Ascending aorta (tissue), 2 donors: ENCODE results near the gene LTV1. TPM values are rescaled to one million over a fixed set of nuclear protein-coding genes. Genes with fewer than 3 reads are reported as not detected.

Experiments used
- DNase-seq, 2 donors: peaks; one replicate each; pipeline ENCODE4 v3.0.0-alpha.2; 2019; ENCODE audit warnings: low spot score in 2 of 2
- H3K27ac ChIP-seq, 2 donors: fragments of 200-600 bp; sonication (generic); one replicate each; pipeline ENCODE4 v1.5.1; 2016 to 2017; ENCODE audit warnings: mild to moderate bottlenecking in 1 of 2
- H3K27me3 ChIP-seq: fragments of 200-600 bp; sonication (generic); one replicate; pipeline ENCODE4 v1.5.1; 2017
- H3K36me3 ChIP-seq, 2 donors: fragments of 200-600 bp; sonication (generic); one replicate each; pipeline ENCODE4 v1.5.1; 2016
- H3K4me1 ChIP-seq, 2 donors: fragments of 200-600 bp; sonication (generic); one replicate each; pipeline ENCODE4 v1.5.1; 2016 to 2017; ENCODE audit warnings: mild to moderate bottlenecking in 1 of 2
- H3K4me3 ChIP-seq, 2 donors: fragments of 200-600 bp; sonication (generic); one replicate each; pipeline ENCODE4 v1.5.1; 2016 to 2017; ENCODE audit warnings: mild to moderate bottlenecking in 1 of 2
- H3K9me3 ChIP-seq, 2 donors: fragments of 200-600 bp; sonication (generic); one replicate each; pipeline ENCODE4 v1.5.1; 2016
- intact Hi-C: fragments of 100-400 bp; cut with DNase I; formaldehyde crosslinking; loops from one replicate; pipeline ENCODE4 v1.15.1; 2023
- total RNA-seq: library from RNA; depleted of rRNA; stranded (reverse); fragments of >200 nt; gene quantifications from one replicate; pipeline ENCODE4 v1.1.0, GENCODE V29; 2016
- TF ChIP-seq, protein P1 (sequence below), 3 experiments: fragments of 200-600 bp in 2 of 3; fragments of 450-650 bp in 1 of 3; sonication (generic) in 2 of 3; IDR thresholded peaks; one replicate each; pipeline ENCODE4 v1.5.1; 2016 to 2019; ENCODE audit warnings: antibody characterized with exemption in 3 of 3, mild to moderate bottlenecking in 1 of 3, moderate library complexity in 1 of 3

Gene LTV1
- total RNA-seq, 1 donor from 2014 or later, result 4.6 TPM

DNA sequence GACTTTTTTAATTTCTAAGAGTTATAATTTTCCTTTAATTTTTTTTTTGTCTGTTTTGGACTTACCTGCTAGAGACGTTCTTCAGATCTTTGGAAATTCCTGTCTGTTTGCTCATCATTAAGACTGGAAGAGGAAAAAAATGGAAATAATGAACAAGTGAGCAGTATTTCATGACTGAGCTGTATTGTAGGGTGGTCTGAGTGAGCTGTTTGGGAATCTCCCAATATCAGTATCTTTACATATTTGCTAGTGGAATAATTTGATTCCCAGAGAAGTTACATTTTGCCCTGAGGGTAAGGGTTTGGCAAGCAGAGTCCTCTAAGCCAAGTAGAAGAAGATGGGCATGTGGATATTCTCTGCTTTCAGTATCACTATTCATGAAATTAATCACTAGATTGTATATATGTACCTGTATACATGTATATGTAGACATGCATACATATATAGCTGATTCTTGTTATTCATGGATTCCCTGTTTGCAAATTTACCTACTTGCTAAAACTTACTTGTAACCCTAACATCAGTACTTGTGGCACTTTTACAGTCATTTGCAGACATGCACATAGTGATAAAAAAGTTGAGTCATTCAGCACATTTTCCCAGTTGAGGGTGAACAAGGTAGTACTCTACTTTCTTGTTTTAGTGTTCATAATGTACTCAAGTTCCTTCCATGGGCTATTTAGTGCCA is 34.6 kb downstream of the LTV1 start:
- Histone ChIP-seq H3K36me3 (no peaks in the 10 kb centered on the region), H3K9me3 (peaks cover 0 to 5% of the 10 kb centered on the region in 2 donors), H3K4me3 (no peak overlapping the region), H3K27me3 (no peaks in the 10 kb centered on the region), H3K27ac (no peak overlapping the region), H3K4me1 (no peaks in the 10 kb centered on the region)
- TF ChIP-seq, protein P1, sequence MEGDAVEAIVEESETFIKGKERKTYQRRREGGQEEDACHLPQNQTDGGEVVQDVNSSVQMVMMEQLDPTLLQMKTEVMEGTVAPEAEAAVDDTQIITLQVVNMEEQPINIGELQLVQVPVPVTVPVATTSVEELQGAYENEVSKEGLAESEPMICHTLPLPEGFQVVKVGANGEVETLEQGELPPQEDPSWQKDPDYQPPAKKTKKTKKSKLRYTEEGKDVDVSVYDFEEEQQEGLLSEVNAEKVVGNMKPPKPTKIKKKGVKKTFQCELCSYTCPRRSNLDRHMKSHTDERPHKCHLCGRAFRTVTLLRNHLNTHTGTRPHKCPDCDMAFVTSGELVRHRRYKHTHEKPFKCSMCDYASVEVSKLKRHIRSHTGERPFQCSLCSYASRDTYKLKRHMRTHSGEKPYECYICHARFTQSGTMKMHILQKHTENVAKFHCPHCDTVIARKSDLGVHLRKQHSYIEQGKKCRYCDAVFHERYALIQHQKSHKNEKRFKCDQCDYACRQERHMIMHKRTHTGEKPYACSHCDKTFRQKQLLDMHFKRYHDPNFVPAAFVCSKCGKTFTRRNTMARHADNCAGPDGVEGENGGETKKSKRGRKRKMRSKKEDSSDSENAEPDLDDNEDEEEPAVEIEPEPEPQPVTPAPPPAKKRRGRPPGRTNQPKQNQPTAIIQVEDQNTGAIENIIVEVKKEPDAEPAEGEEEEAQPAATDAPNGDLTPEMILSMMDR (IDR thresholded peaks at IDR 0.05), result no peak
- intact Hi-C loops, result no loop called here
- no peak for DNase-seq

GRCh38 chr6:143878272-143878760 is 35.2 kb downstream of the LTV1 start:
- TF ChIP-seq, protein P1 (IDR thresholded peaks at IDR 0.05), result no peak
- Histone ChIP-seq H3K9me3 (peaks cover 0 to 5% of the 10 kb centered on the region in 2 donors), H3K4me1 (no peaks in the 10 kb centered on the region), H3K36me3 (no peaks in the 10 kb centered on the region), H3K27ac (no peak overlapping the region), H3K27me3 (no peaks in the 10 kb centered on the region), H3K4me3 (no peak overlapping the region)
- DNase-seq, result no peak
- intact Hi-C loops, result no loop called here

- Histone ChIP-seq H3K4me3 (no peak overlapping the region), H3K36me3 (no peaks in the 10 kb centered on the region), H3K27me3 (no peaks in the 10 kb centered on the region), H3K4me1 (no peaks in the 10 kb centered on the region), H3K9me3 (no peaks in the 10 kb centered on the region), H3K27ac (no peak overlapping the region)
- TF ChIP-seq, protein P1 (IDR thresholded peaks at IDR 0.05), result no peak
- intact Hi-C loops, result no loop called here
- DNase-seq, result no peak
These were observed 37.3 kb downstream of the LTV1 start for GRCh38 chr6:143880412-143880811.

DNA sequence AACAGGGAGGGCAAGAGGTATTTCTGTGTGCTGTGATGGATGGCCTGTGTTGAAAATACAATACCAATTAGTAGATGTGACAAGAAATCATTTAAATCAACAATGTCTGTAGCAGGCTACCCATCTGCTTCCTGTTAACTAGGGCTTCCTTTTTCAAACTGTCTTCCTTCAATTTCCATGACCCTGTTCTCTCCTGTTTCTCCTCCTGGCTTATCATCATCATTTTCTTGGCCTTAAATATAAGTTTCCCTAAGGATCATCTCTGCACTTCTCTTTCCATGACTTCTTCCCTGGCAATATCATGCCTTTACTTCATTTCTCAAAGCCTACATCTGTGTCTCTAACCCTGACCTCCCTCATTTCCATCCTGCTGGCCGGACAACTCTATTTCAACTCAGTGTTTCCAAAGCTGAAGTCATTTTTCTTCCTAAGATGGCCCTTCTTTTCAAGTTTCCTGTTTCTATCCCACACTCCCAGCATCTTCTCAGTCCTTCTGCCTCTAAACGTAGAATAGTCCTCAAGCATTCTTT is 39.3 kb downstream of the LTV1 start:
- intact Hi-C loops, result no loop called here
- Histone ChIP-seq H3K9me3 (no peaks in the 10 kb centered on the region), H3K4me3 (no peak overlapping the region), H3K27ac (no peak overlapping the region), H3K36me3 (no peaks in the 10 kb centered on the region), H3K27me3 (no peaks in the 10 kb centered on the region), H3K4me1 (no peaks in the 10 kb centered on the region)
- DNase-seq, result no peak
- TF ChIP-seq, protein P1 (IDR thresholded peaks at IDR 0.05), result no peak

GRCh38 chr6:143884216-143884900 is 41.2 kb downstream of the LTV1 start:
- no peaks in the 10 kb centered on the region for H3K36me3 ChIP-seq
- H3K4me3 ChIP-seq, result no peak overlapping the region
- H3K9me3 ChIP-seq, result no peaks in the 10 kb centered on the region
- H3K4me1 ChIP-seq, result no peaks in the 10 kb centered on the region
- TF ChIP-seq, protein P1 (IDR thresholded peaks at IDR 0.05), result no peak
- intact Hi-C loops, result no loop called here
- no peaks in the 10 kb centered on the region for H3K27me3 ChIP-seq
- DNase-seq, result no peak
- H3K27ac ChIP-seq, result no peak overlapping the region
